ENCODE data around the gene NAA11. TPM values are rescaled to one million over a fixed set of nuclear protein-coding genes. Genes with fewer than 3 reads are reported as not detected.

The NAA11 gene
- total RNA-seq, 1 experiment from 2014 or later = not detected

DNA sequence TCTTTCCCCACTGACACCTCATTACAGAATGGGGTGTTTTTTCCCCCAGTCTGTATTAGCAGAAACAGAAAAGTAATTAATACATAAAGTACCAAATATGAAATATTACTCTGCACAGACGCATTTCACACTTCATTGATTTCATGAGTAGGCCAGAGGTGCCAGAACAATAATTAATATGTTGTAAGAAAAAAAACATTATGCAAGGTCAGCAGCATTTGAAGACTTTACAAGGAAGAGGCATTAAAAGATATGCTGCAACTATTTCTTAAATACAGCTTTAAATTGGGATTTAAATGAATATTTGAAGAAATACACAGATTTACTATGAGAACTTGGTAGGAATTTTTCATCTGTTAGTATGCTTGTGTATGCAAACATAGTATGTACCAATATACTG, 37.7 kb downstream of the NAA11 start:
- no peaks in the 10 kb centered on the region for H3K27me3 ChIP-seq (replicated peaks; ENCODE audit: insufficient read depth, low read depth, low read length, poor library complexity)
- H3K4me3 ChIP-seq (ENCODE audit: low read depth, low read length, poor library complexity, severe bottlenecking) = no peak overlapping the region
- POLR2A ChIA-PET (ENCODE audit: low non-redundant PET) = no interaction called here
- no peaks in the 10 kb centered on the region for H3K36me3 ChIP-seq (ENCODE audit: insufficient read depth, low read length, poor library complexity, severe bottlenecking)
- BruUV-seq (replicated peaks) = no TSS peak
- H3K9me3 ChIP-seq (ENCODE audit: low read depth, low read length, poor library complexity, severe bottlenecking) = no peaks in the 10 kb centered on the region
- H3K27ac ChIP-seq (ENCODE audit: low read depth, low read length, poor library complexity, severe bottlenecking) = no peak overlapping the region
- TF ChIP-seq EZH2 (IDR thresholded peaks at IDR 0.05; ENCODE audit: borderline replicate concordance, low read depth, low read length, poor library complexity, severe bottlenecking) = no peak
- TF ChIP-seq, protein P1, sequence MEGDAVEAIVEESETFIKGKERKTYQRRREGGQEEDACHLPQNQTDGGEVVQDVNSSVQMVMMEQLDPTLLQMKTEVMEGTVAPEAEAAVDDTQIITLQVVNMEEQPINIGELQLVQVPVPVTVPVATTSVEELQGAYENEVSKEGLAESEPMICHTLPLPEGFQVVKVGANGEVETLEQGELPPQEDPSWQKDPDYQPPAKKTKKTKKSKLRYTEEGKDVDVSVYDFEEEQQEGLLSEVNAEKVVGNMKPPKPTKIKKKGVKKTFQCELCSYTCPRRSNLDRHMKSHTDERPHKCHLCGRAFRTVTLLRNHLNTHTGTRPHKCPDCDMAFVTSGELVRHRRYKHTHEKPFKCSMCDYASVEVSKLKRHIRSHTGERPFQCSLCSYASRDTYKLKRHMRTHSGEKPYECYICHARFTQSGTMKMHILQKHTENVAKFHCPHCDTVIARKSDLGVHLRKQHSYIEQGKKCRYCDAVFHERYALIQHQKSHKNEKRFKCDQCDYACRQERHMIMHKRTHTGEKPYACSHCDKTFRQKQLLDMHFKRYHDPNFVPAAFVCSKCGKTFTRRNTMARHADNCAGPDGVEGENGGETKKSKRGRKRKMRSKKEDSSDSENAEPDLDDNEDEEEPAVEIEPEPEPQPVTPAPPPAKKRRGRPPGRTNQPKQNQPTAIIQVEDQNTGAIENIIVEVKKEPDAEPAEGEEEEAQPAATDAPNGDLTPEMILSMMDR (conservative IDR thresholded peaks at IDR 0.05; ENCODE audit: low read depth, low read length) = no peak
- intact Hi-C loops (cut with micrococcal nuclease; ENCODE audit: unreplicated experiment) = no loop called here
- no peaks in the 10 kb centered on the region for H3K4me1 ChIP-seq (ENCODE audit: insufficient read depth, low read length, poor library complexity, severe bottlenecking)
- CTCF ChIA-PET = no interaction called here
- no peak for DNase-seq (ENCODE audit: low spot score)

DNA sequence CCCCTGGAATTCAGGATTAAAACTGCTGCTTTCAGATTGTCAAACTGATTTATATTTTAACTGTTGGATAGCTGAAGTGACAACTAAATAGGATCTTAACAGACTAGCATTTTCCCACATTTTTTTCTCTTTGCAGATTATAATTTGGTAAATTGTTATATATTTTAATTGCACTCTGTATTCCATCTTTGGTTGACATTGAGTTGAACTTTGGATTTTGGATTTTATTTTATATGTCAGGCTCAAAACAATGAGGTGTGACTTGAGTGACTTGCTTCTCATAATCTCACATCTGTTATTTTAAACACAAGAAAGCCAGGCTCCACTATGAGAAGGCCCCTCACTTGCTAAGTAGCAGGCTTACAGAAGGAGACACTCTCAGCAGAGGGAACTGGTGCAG, 38.1 kb downstream of the NAA11 start:
- no peak overlapping the region for H3K4me3 ChIP-seq (ENCODE audit: low read depth, low read length, poor library complexity, severe bottlenecking)
- ChIA-PET POLR2A (ENCODE audit: low non-redundant PET) (no interaction called here), CTCF (no interaction called here)
- H3K9me3 ChIP-seq (ENCODE audit: low read depth, low read length, poor library complexity, severe bottlenecking) = no peaks in the 10 kb centered on the region
- no peaks in the 10 kb centered on the region for H3K36me3 ChIP-seq (ENCODE audit: insufficient read depth, low read length, poor library complexity, severe bottlenecking)
- no TSS peak for BruUV-seq (replicated peaks)
- H3K27me3 ChIP-seq (replicated peaks; ENCODE audit: insufficient read depth, low read depth, low read length, poor library complexity) = no peaks in the 10 kb centered on the region
- no peak overlapping the region for H3K27ac ChIP-seq (ENCODE audit: low read depth, low read length, poor library complexity, severe bottlenecking)
- H3K4me1 ChIP-seq (ENCODE audit: insufficient read depth, low read length, poor library complexity, severe bottlenecking) = no peaks in the 10 kb centered on the region
- no peak for DNase-seq (ENCODE audit: low spot score)
- intact Hi-C loops (cut with micrococcal nuclease; ENCODE audit: unreplicated experiment) = no loop called here
- TF ChIP-seq, protein P1 (conservative IDR thresholded peaks at IDR 0.05; ENCODE audit: low read depth, low read length) = no peak
- no peak for TF ChIP-seq EZH2 (IDR thresholded peaks at IDR 0.05; ENCODE audit: borderline replicate concordance, low read depth, low read length, poor library complexity, severe bottlenecking)

DNA sequence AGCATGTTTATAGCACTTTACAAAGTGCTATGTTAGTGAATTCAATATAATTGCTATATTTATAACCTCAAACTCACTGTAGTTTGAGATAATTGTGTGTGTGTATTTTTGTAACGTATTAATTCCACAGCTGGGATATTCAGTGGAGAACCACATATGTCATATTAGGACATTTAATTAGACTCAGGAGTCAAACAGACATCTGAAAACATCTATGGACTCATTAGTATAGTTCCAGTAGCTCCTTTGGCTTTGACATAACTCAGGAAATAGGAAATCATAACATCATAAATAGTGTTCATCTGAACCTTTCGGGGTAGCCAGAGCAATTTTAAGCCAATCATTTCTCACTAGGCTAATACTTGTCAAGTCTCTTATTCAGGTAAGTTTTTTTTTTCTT, 38.8 kb downstream of the NAA11 start:
- Histone ChIP-seq H3K27ac (ENCODE audit: low read depth, low read length, poor library complexity, severe bottlenecking) (no peak overlapping the region), H3K27me3 (replicated peaks; ENCODE audit: insufficient read depth, low read depth, low read length, poor library complexity) (no peaks in the 10 kb centered on the region), H3K4me1 (ENCODE audit: insufficient read depth, low read length, poor library complexity, severe bottlenecking) (no peaks in the 10 kb centered on the region), H3K36me3 (ENCODE audit: insufficient read depth, low read length, poor library complexity, severe bottlenecking) (no peaks in the 10 kb centered on the region), H3K4me3 (ENCODE audit: low read depth, low read length, poor library complexity, severe bottlenecking) (no peak overlapping the region), H3K9me3 (ENCODE audit: low read depth, low read length, poor library complexity, severe bottlenecking) (no peaks in the 10 kb centered on the region)
- BruUV-seq (replicated peaks) = no TSS peak
- TF ChIP-seq, protein P1 (conservative IDR thresholded peaks at IDR 0.05; ENCODE audit: low read depth, low read length) = no peak
- no peak for TF ChIP-seq EZH2 (IDR thresholded peaks at IDR 0.05; ENCODE audit: borderline replicate concordance, low read depth, low read length, poor library complexity, severe bottlenecking)
- intact Hi-C loops (cut with micrococcal nuclease; ENCODE audit: unreplicated experiment) = no loop called here
- ChIA-PET POLR2A (ENCODE audit: low non-redundant PET) (no interaction called here), CTCF (no interaction called here)
- DNase-seq (ENCODE audit: low spot score) = no peak
